H4 (cell line): Measurements from ENCODE around the gene CCDC181. TPM values are rescaled to one million over a fixed set of nuclear protein-coding genes. Genes with fewer than 3 reads are reported as not detected.

ENCODE experiments used
- total RNA-seq: library from RNA; depleted of rRNA; stranded (reverse); fragments of >200 nt; shearing (Covaris generic); gene quantifications from 2 replicates; pipeline ENCODE4 v1.2.3, GENCODE V29; 2014; rRNA removed

The CCDC181 gene
- total RNA-seq, 1 experiment from 2014 or later, result 1.7 TPM

Other genes with a start within 250 kb of the CCDC181 start
- 40.6 and 50.4 TPM in 2 replicates for gene NME7, start 59.7 kb downstream of the CCDC181 start, total RNA-seq
- 14.1 and 23.5 TPM in 2 replicates for gene BLZF1, start 59.3 kb downstream of the CCDC181 start, total RNA-seq
- 16.0 and 17.3 TPM in 2 replicates for gene SLC19A2, start 58.5 kb upstream of the CCDC181 start, total RNA-seq
- not detected in 2 replicates for gene F5, start 159.0 kb upstream of the CCDC181 start, total RNA-seq
- 0.37 and 1.7 TPM in 2 replicates for gene SELP, start 202.7 kb upstream of the CCDC181 start, total RNA-seq